Placental pericyte (primary cell): Measurements from ENCODE around the gene SCYGR6. TPM values are rescaled to one million over a fixed set of nuclear protein-coding genes. Genes with fewer than 3 reads are reported as not detected.

Source experiments
- small RNA-seq: library from RNA; depleted of rRNA; stranded (forward); fragments of <200 nt; gene quantifications from one replicate; pipeline ENCODE3, GENCODE V24; 2012; ENCODE audit warnings: low replicate concordance
- total RNA-seq: library from RNA; depleted of rRNA; stranded (reverse); fragments of >200 nt; gene quantifications from 2 replicates; pipeline ENCODE4 v1.2.3, GENCODE V29; 2012

Gene SCYGR6, protein sequence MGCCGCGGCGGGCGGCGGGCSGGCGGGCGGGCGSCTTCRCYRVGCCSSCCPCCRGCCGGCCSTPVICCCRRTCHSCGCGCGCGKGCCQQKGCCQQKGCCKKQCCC
- total RNA-seq, result not detected in 2 replicates

DNA sequence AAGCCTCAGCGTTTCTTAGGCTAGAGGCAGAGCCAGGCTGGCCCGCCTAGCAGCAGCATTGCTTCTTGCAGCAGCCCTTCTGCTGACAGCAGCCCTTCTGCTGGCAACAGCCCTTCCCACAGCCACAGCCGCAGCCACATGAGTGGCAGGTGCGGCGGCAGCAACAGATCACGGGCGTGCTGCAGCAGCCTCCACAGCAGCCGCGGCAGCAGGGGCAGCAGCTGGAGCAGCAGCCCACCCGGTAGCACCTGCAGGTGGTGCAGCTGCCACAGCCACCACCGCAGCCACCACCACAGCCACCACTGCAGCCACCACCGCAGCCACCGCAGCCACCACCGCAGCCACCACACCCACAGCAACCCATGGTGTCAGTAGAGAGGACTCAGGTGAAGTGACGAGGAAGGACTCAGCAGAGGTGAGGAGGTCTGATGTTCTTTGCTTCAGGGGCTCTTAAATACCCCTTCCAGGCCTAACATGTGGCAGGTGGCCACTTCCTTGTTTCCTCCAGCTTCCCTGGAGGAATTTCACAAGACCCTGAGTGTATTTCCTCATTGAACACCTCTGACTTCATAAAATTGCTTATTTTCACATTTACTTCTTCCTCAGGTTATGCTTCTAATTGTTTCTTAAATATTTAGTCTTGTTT is at the start of gene SCYGR6:
Gene SCYGR6, minus strand, starts transcription at position 364 of the 646 bp plus-strand sequence. Its CDS starts 0 bp downstream, at position 364.

DNA sequence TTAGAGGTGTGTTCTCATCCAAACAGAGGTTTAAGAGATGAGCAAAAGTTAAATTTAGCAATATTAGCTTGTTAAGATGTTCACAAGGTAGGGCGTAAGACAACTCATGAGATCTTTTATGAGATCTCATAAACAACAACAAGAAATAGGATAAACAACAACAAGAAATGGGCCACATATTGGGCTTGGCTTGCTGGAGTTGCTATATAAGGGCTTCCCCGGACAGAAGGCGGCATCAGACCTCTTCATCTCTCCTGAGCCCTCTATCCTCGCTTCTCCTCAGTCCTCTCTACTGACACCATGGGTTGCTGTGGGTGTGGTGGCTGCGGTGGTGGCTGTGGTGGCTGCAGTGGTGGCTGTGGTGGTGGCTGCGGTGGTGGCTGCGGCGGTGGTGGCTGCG is 21.0 kb upstream of the SCYGR6 start, which contains the start of gene SCYGR8:
Gene SCYGR8, plus strand, starts transcription at position 301 of the 400 bp plus-strand sequence. Its CDS starts 0 bp downstream, at position 301.

DNA sequence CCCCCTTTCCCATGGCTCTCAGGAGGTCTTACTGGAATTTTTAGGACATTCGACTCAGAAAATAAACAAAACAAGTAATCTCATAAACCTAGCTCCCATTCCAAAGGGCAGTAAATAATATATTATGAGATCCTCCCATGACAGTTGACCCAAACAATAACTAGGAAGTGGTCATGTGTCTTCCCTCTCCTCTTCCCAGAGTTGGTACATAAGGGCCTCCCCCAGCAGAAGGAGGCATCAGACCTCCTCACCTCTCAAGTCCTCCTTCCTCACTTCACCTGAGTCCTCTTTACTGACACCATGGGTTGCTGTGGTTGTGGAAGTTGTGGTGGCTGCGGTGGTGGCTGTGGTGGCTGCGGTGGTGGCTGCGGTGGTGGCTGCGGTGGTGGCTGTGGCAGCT is 3.5 kb upstream of the SCYGR6 start, which contains the start of gene SCYGR7:
Gene SCYGR7, plus strand, starts transcription at position 301 of the 400 bp plus-strand sequence. Its CDS starts 0 bp downstream, at position 301.

DNA sequence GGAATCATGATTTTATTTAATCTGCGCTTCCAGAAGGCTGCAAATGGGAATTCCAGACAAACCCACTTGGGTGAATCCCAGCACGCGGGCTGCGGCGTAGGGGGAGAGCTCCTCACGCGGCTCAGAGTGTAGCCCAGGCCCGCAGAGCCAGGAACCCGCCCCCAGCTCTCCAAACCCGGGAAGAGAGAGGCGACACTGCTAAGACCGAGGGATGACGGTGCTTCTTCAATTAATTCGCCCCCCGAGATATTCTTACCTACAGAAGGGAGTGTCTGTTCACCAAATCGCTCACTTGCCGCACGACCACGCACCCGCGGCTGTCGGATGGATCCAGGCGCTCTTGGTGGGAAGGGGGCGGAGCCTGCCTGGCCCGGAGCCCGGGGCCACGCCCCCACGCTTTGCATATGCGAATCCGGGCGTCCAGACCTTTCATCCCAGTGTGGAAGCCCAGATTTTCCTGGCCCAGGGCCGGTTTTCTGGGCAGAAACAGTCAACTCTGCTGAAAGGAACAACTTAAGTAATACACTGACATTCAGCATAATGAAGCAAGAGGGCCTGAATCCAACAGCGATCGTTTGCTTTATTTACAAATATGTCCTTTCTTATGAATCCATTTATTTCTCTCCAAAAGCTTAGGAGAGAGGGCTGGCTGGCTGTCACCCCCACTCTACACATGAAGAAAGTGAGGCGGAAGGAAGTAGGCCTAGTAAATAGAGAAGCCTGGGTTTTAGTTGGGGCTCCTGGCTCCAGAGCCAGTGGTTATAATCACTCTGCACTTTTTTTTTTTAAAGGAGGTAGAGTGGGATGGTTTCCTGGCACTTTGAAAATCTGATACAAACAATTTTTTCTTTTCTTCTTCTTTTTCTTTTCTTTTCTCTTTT is 6.6 kb downstream of the SCYGR6 start, which contains the start of gene SLC19A3:
Gene SLC19A3, minus strand, starts transcription at position 342 of the 881 bp plus-strand sequence. CDS start 15,710 bp downstream, outside the sequence.

Small RNAs within 50 kb of the gene (small RNA-seq; reads per million reads assigned to genes)
- 1.0 reads per million, percentile 45 among the genes with 10 or more reads in this experiment for gene RNA5SP121

Other genes starting within 250 kb of the SCYGR6 start
- gene SCYGR2, start 125.9 kb downstream of the SCYGR6 start, total RNA-seq, result not detected in 2 replicates
- not detected in 2 replicates for gene SCYGR3, start 109.9 kb downstream of the SCYGR6 start, total RNA-seq
- not detected in 2 replicates for gene SCYGR4, start 107.3 kb downstream of the SCYGR6 start, total RNA-seq
- not detected in 2 replicates for gene SCYGR5, start 58.0 kb downstream of the SCYGR6 start, total RNA-seq
- 0.14 and 2.4 TPM in 2 replicates for gene SLC19A3, start 6.7 kb downstream of the SCYGR6 start, total RNA-seq
- not detected in 2 replicates for gene SCYGR7, start 3.6 kb upstream of the SCYGR6 start, total RNA-seq
- not detected in 2 replicates for gene SCYGR8, start 21.1 kb upstream of the SCYGR6 start, total RNA-seq
- 1.1 and 8.1 TPM in 2 replicates for gene CCL20, start 89.1 kb upstream of the SCYGR6 start, total RNA-seq
- gene DAW1, start 146.9 kb upstream of the SCYGR6 start, total RNA-seq, result 1.5 and 2.7 TPM in 2 replicates